Heart right ventricle (tissue), 16 donors: ENCODE measurements around the gene IRX5. TPM values are rescaled to one million over a fixed set of nuclear protein-coding genes. Genes with fewer than 3 reads are reported as not detected.

Experiments used
- ATAC-seq, 8 donors: fragments of 200-7000 bp; cut with Tn5 transposase; one replicate each; pipeline ENCODE4 v1.9.1; 2020; ENCODE audit warnings: mild to moderate bottlenecking in 8 of 8, moderate library complexity in 8 of 8, moderate number of reproducible peaks in 1 of 8
- DNase-seq, 2 donors: peaks; one replicate each; pipeline ENCODE4 v3.0.0-alpha.2; 2020
- H3K27ac ChIP-seq, 10 donors: fragments of 200-600 bp; sonication (generic) in 2 of 10; one replicate each; pipeline versions ENCODE4 v1.5.0 to v1.8.0; 2020 to 2022; ENCODE audit warnings: mild to moderate bottlenecking in 3 of 10
- H3K27me3 ChIP-seq, 7 donors: fragments of 200-600 bp; one replicate each; pipeline ENCODE4 v1.8.0; 2021 to 2022; ENCODE audit warnings: mild to moderate bottlenecking in 2 of 7
- H3K36me3 ChIP-seq, 9 donors: fragments of 200-600 bp; sonication (generic) in 1 of 9; one replicate each; pipeline versions ENCODE4 v1.5.0 to v1.8.0; 2020 to 2022; ENCODE audit warnings: mild to moderate bottlenecking in 2 of 9
- H3K4me1 ChIP-seq, 9 donors: fragments of 200-600 bp; sonication (generic) in 1 of 9; one replicate each; pipeline versions ENCODE4 v1.5.0 to v1.8.0; 2020 to 2022; ENCODE audit warnings: mild to moderate bottlenecking in 4 of 9
- H3K4me3 ChIP-seq, 10 donors: fragments of 200-600 bp; sonication (generic) in 2 of 10; one replicate each; pipeline versions ENCODE4 v1.5.0 to v1.8.0; 2020 to 2022; ENCODE audit warnings: mild to moderate bottlenecking in 7 of 10, moderate library complexity in 2 of 10
- H3K9me3 ChIP-seq, 11 donors: fragments of 200-600 bp in 10 of 11; sonication (generic) in 2 of 11; one replicate each; pipeline versions ENCODE4 v1.5.0 to v1.8.0; 2013 to 2022; ENCODE audit warnings: mild to moderate bottlenecking in 2 of 11, control low read depth in 1 of 11, moderate library complexity in 1 of 11
- WGBS, 2 donors: extraction: QIAGEN DNeasy Blood & Tissue Kit; methylation state at CpG; one replicate each; pipeline ENCODE4 v1.1.7; 2013; ENCODE audit warnings: inconsistent platforms in 1 of 2; 5-methylcytosine and 5-hydroxymethylcytosine counted together
- intact Hi-C, 10 donors: fragments of 100-400 bp; cut with DNase I; formaldehyde crosslinking; loops; one replicate each; pipeline versions ENCODE4 v1.11.1 to v1.14.2; 2022
- polyA plus RNA-seq, 2 donors: library from polyadenylated mRNA; stranded (reverse); fragments of 200-250 nt; gene quantifications; one replicate each; pipeline ENCODE4 v1.2.3, GENCODE V29; 2013
- total RNA-seq, 10 donors: library from RNA; stranded (reverse); fragmentation: NEBNext Ultra II Directional in 3 of 10; extraction: Animal tissue kit (Norgen Biotek cat#: 25700) in 3 of 10; gene quantifications; one replicate each; pipeline versions ENCODE4 v1.2.1 to v1.2.4, GENCODE V29; 2021 to 2023
- TF ChIP-seq, protein P1 (sequence below), 9 donors: fragments of 200-600 bp; sonication (generic) in 2 of 9; IDR thresholded peaks; one replicate each; pipeline versions ENCODE4 v1.5.0 to v1.8.0; 2021 to 2022; ENCODE audit warnings: antibody characterized with exemption in 9 of 9, mild to moderate bottlenecking in 5 of 9, moderate library complexity in 1 of 9
- donor health status: Arrhythmogenic right ventricular cardiomyopathy.
- donor health status: ischemic (EF 13 %, LVEDD 7.1; RV severe dilation, severe dysfunction).
- donor health status: healthy with polysubstance abuse.
- donor health status: DM: no; HTN: yes; CAD: no.
- donor health status: DM: no; HTN: no; CAD: no.
- donor health status: ischemic (EF 25% LVEDD 6.9; RV normal size, moderate dysfunction).
- donor health status: ischemic (EF 25% LVEDD 5.7; RV mildly dilated, moderate dysfunction).
- donor health status: healthy.
- donor health status: DM: yes; HTN: yes; CAD: no.
- donor health status: Ischemic cardiomyopathy.
- donor health status: ischemic (EF 35%, LVEDD 5.7; RV mildly dilated, moderate dysfunction).
- donor health status: nonischemic (EF 11% LVEDD 7.7; RV severe dilation, severe dysfunction).
- donor health status: DM: yes; HTN: yes; CAD: no.
- donor health status: PGD.
- donor health status: ischemic (EF 29% LVEDD 5.4; RV normal size, mild dysfunction).
- donor health status: nonischemic (EF 23%, LVEDD 6.1; RV moderate dilation, normal function).

IRX5 gene
- total and polyA plus RNA-seq, 12 donors = 3.7 to 39.8 (median 22.9) TPM

DNA sequence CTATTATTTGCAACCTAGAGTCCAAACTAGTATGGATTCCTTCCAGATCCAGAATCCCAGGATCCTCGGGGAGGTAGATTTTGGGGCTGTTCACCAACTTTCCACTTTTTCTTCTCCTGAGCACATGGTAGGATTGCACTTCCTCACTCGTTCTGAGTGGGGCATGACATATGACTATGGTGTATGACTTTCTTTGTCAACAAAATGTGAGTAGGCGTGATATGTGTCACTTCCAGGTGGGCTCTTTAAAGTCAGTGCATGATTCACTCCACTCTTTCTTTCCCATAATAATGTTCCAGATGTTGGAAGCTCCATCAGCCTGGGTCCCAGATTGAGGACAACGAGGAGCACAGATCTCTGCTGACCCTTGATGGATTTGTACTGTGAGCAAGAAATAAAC is 21.5 kb downstream of the IRX5 start:
- Histone ChIP-seq H3K27me3 (peaks cover 0 to 19% (median 10%) of the 10 kb centered on the region in 7 donors), H3K27ac (no peak overlapping the region), H3K9me3 (no peaks in the 10 kb centered on the region), H3K36me3 (no peaks in the 10 kb centered on the region), H3K4me1 (no peaks in the 10 kb centered on the region), H3K4me3 (no peak overlapping the region)
- WGBS, 2 donors = 67 to 70% methylated on average over 4 of the region's 4 CpGs
- intact Hi-C loops = no loop called here
- ATAC-seq (no peak), DNase-seq (no peak)
- TF ChIP-seq, protein P1, sequence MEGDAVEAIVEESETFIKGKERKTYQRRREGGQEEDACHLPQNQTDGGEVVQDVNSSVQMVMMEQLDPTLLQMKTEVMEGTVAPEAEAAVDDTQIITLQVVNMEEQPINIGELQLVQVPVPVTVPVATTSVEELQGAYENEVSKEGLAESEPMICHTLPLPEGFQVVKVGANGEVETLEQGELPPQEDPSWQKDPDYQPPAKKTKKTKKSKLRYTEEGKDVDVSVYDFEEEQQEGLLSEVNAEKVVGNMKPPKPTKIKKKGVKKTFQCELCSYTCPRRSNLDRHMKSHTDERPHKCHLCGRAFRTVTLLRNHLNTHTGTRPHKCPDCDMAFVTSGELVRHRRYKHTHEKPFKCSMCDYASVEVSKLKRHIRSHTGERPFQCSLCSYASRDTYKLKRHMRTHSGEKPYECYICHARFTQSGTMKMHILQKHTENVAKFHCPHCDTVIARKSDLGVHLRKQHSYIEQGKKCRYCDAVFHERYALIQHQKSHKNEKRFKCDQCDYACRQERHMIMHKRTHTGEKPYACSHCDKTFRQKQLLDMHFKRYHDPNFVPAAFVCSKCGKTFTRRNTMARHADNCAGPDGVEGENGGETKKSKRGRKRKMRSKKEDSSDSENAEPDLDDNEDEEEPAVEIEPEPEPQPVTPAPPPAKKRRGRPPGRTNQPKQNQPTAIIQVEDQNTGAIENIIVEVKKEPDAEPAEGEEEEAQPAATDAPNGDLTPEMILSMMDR (IDR thresholded peaks at IDR 0.05) = no peak

DNA sequence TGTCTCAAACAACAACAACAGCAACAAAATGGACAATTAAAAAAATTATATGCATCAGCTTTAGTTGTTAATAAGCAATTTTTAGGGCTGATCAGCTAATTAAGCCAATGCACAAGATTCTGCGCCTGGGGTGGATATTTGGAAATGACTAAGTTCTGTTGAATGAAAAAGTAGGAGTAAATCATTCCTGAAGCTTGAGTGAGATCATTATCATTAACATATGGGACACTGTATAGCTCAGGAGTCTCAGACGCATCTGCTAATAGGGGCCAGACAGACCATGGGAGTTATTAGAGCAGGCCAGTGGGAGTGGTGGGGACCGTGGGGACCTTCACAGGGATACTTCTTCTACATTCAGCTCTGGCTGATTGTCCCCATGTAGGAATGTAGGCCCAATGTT is 22.8 kb downstream of the IRX5 start:
- H3K4me1 ChIP-seq = no peaks in the 10 kb centered on the region
- H3K27me3 ChIP-seq = peaks cover 0 to 19% (median 10%) of the 10 kb centered on the region in 7 donors
- H3K4me3 ChIP-seq = no peak overlapping the region
- no peaks in the 10 kb centered on the region for H3K36me3 ChIP-seq
- no peaks in the 10 kb centered on the region for H3K9me3 ChIP-seq
- ATAC-seq = no peak
- DNase-seq = no peak
- intact Hi-C loops = no loop called here
- TF ChIP-seq, protein P1 (IDR thresholded peaks at IDR 0.05) = no peak
- 90 to 96% methylated on average over 3 of the region's 3 CpGs for WGBS, 2 donors
- no peak overlapping the region for H3K27ac ChIP-seq

DNA sequence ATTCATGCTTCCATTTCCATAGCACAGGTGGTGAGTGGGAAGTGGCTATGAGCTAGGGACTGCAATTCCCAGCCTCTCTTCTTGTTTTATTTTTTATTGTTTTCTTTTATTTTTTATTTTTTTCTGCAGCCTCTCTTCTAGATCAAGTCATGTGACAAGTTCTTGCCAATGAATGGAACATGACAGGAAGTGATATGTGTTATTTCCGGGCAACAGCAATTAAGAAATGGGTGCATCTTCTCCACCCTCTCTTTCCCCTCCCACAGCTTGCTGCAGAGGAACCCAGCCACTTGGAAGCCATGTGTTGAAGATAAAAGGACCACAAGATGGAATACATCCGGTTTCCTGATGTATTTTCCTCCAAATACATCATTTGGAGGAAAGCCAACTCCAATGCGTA is 23.6 kb downstream of the IRX5 start:
- ATAC-seq (no peak), DNase-seq (no peak)
- H3K4me1 ChIP-seq = no peaks in the 10 kb centered on the region
- WGBS, 2 donors = 48 to 53% methylated on average over 3 of the region's 3 CpGs
- intact Hi-C loops = no loop called here
- no peaks in the 10 kb centered on the region for H3K36me3 ChIP-seq
- H3K4me3 ChIP-seq = no peak overlapping the region
- H3K27ac ChIP-seq = no peak overlapping the region
- TF ChIP-seq, protein P1 (IDR thresholded peaks at IDR 0.05) = no peak
- H3K27me3 ChIP-seq = peaks cover 0 to 19% (median 9%) of the 10 kb centered on the region in 7 donors
- no peaks in the 10 kb centered on the region for H3K9me3 ChIP-seq

DNA sequence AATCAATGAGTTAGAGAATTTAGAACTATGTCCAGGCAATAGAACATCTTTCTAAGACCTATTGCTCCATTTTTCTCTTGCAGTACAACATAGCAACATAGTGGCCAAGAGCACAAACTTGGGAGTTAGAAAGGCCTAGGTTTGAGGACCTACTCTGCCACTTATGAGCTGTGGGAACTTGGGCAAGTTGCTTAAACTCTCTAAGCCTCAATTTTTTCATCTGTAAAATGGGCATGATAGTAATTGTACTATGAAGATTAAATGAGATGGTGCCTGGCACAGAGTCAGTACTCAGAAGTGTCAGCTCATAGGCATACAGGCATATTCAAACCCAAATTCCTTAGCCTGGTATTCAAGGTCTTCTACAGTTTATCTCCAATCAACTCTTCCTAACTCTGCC is 25.1 kb downstream of the IRX5 start:
- Histone ChIP-seq H3K36me3 (no peaks in the 10 kb centered on the region), H3K9me3 (no peaks in the 10 kb centered on the region), H3K4me3 (no peak overlapping the region), H3K27ac (no peak overlapping the region), H3K27me3 (peaks cover 0 to 19% (median 4%) of the 10 kb centered on the region in 7 donors), H3K4me1 (no peaks in the 10 kb centered on the region)
- ATAC-seq (no peak), DNase-seq (no peak)
- intact Hi-C loops = no loop called here
- TF ChIP-seq, protein P1 (IDR thresholded peaks at IDR 0.05) = no peak
